Lower lobe of right lung (tissue), 2 donors: ENCODE data around the gene MMP20. TPM values are rescaled to one million over a fixed set of nuclear protein-coding genes. Genes with fewer than 3 reads are reported as not detected.

ENCODE experiments used
- ATAC-seq, 2 donors: fragments of 200-7000 bp; cut with Tn5 transposase; one replicate each; pipeline ENCODE4 v1.9.1; 2020 to 2022; ENCODE audit warnings: mild to moderate bottlenecking in 2 of 2, moderate library complexity in 2 of 2
- DNase-seq: peaks from one replicate; pipeline ENCODE4 v3.0.0-alpha.2; 2020
- H3K27ac ChIP-seq: fragments of 200-600 bp; one replicate; pipeline ENCODE4 v1.8.0; 2022
- H3K27me3 ChIP-seq: fragments of 200-600 bp; one replicate; pipeline ENCODE4 v1.8.0; 2022; ENCODE audit warnings: low read depth
- H3K36me3 ChIP-seq: fragments of 200-600 bp; one replicate; pipeline ENCODE4 v1.8.0; 2022; ENCODE audit warnings: mild to moderate bottlenecking
- H3K4me1 ChIP-seq: fragments of 200-600 bp; one replicate; pipeline ENCODE4 v1.8.0; 2022
- H3K4me3 ChIP-seq: fragments of 200-600 bp; one replicate; pipeline ENCODE4 v1.8.0; 2022; ENCODE audit warnings: mild to moderate bottlenecking
- H3K9me3 ChIP-seq: fragments of 200-600 bp; one replicate; pipeline ENCODE4 v1.8.0; 2022
- intact Hi-C: fragments of 100-400 bp; cut with DNase I; formaldehyde crosslinking; loops from one replicate; pipeline ENCODE4 v1.11.0; 2022
- total RNA-seq: library from RNA; stranded (reverse); fragmentation: NEBNext Ultra II Directional; extraction: Animal tissue kit (Norgen Biotek cat#: 25700); gene quantifications from one replicate; pipeline ENCODE4 v1.2.1, GENCODE V29; 2021
- TF ChIP-seq, protein P1 (sequence below): fragments of 200-600 bp; IDR thresholded peaks from one replicate; pipeline ENCODE4 v1.8.0; 2022; ENCODE audit warnings: antibody characterized with exemption, mild to moderate bottlenecking
- donor health status: DM: no; HTN: yes; CAD: no; lungs with severe emphysema.

MMP20 gene
- total RNA-seq, 1 donor from 2014 or later, result not detected

GRCh38 chr11:102560555-102561011 is 64.5 kb downstream of the MMP20 start:
- H3K9me3 ChIP-seq, result no peaks in the 10 kb centered on the region
- DNase-seq (no peak), ATAC-seq (peak; percentile 86 to 91)
- peak overlapping the region; percentile 35 for H3K4me3 ChIP-seq
- peak overlapping the region; percentile 56 for H3K27ac ChIP-seq
- no peaks in the 10 kb centered on the region for H3K36me3 ChIP-seq
- H3K4me1 ChIP-seq, result peaks cover 19% of the 10 kb centered on the region
- H3K27me3 ChIP-seq, result no peaks in the 10 kb centered on the region
- intact Hi-C loops, result no loop called here
- TF ChIP-seq, protein P1, sequence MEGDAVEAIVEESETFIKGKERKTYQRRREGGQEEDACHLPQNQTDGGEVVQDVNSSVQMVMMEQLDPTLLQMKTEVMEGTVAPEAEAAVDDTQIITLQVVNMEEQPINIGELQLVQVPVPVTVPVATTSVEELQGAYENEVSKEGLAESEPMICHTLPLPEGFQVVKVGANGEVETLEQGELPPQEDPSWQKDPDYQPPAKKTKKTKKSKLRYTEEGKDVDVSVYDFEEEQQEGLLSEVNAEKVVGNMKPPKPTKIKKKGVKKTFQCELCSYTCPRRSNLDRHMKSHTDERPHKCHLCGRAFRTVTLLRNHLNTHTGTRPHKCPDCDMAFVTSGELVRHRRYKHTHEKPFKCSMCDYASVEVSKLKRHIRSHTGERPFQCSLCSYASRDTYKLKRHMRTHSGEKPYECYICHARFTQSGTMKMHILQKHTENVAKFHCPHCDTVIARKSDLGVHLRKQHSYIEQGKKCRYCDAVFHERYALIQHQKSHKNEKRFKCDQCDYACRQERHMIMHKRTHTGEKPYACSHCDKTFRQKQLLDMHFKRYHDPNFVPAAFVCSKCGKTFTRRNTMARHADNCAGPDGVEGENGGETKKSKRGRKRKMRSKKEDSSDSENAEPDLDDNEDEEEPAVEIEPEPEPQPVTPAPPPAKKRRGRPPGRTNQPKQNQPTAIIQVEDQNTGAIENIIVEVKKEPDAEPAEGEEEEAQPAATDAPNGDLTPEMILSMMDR, result no peak

- peak in 1 of 2 donors; percentile 50 for ATAC-seq
Measured at GRCh38 chr11:102559839-102560238, 65.3 kb downstream of the MMP20 start.

DNA sequence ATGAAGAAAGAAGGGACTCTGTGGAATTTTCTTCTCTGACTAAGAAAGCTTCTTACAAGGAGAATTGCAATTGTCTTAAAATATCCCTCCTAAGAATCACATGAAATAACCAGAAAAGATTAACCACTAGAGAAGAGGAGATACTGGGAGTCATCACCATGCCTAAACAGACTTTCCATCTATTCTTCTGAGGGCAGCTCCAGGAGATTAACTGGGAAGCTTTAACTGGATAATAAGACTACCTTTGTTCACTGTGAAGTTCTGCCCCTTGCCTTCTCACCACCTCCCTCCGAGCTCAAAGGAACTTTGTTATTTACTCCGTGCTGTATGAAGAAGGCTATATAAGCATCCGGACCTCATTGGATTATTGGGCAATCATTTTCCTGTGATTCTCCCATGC is 70.0 kb downstream of the MMP20 start:
- Histone ChIP-seq H3K9me3 (no peaks in the 10 kb centered on the region), H3K27ac (no peak overlapping the region), H3K36me3 (no peaks in the 10 kb centered on the region), H3K4me3 (no peak overlapping the region), H3K4me1 (peaks cover 9% of the 10 kb centered on the region), H3K27me3 (no peaks in the 10 kb centered on the region)
- TF ChIP-seq, protein P1, result no peak
- DNase-seq (no peak), ATAC-seq (no peak)
- intact Hi-C loops, result no loop called here

More at GRCh38 chr11:102559839-102560238, 65.3 kb downstream of the MMP20 start:
- TF ChIP-seq, protein P1, result no peak
- intact Hi-C loops, result no loop called here
- Histone ChIP-seq H3K9me3 (no peaks in the 10 kb centered on the region), H3K36me3 (no peaks in the 10 kb centered on the region), H3K4me1 (peaks cover 19% of the 10 kb centered on the region), H3K27me3 (no peaks in the 10 kb centered on the region), H3K27ac (peak overlapping the region; percentile 56), H3K4me3 (no peak overlapping the region)
- no peak for DNase-seq

- DNase-seq (no peak), ATAC-seq (peak; percentile 61 to 81)
- intact Hi-C loops, result no loop called here
- TF ChIP-seq, protein P1, result no peak
- Histone ChIP-seq H3K4me3 (no peak overlapping the region), H3K9me3 (no peaks in the 10 kb centered on the region), H3K27ac (peak overlapping the region; percentile 70), H3K36me3 (no peaks in the 10 kb centered on the region), H3K27me3 (no peaks in the 10 kb centered on the region), H3K4me1 (no peaks in the 10 kb centered on the region)
Measured at GRCh38 chr11:102553835-102554282, 71.3 kb downstream of the MMP20 start.

GRCh38 chr11:102552447-102553194 is 72.5 kb downstream of the MMP20 start:
- Histone ChIP-seq H3K36me3 (no peaks in the 10 kb centered on the region), H3K4me3 (no peak overlapping the region), H3K9me3 (no peaks in the 10 kb centered on the region), H3K27me3 (no peaks in the 10 kb centered on the region), H3K27ac (peak overlapping the region; percentile 70), H3K4me1 (no peaks in the 10 kb centered on the region)
- ATAC-seq (peak; percentile 88 to 95), DNase-seq (no peak)
- TF ChIP-seq, protein P1, result no peak
- intact Hi-C loops, result no loop called here
